NCI-H2081 treated with DMSO at 0.1 percent for 48 hours (cell line): ENCODE data around the gene OR52E2.
"Not testable (repeated sequence)": the region's sequence is repeated elsewhere in the genome, so short reads cannot be mapped to it uniquely, and the experiment has no call there.

ENCODE experiments used
- DNase-seq: peaks from one replicate; lab custom pipeline; 2025; lab: John Stamatoyannopoulos, UW

The OR52E2 gene

GRCh38 chr11:5059391-5059790, at the start of gene OR52E2:
Gene OR52E2 (minus strand): TSS chr11:5059627. CDS start chr11:5059627, 0 bp downstream.
- DNase-seq: no peak

- no peak for DNase-seq
These were observed 47.9 kb upstream of the OR52E2 start for GRCh38 chr11:5107285-5107684.

- no peak for DNase-seq
These were observed 43.6 kb upstream of the OR52E2 start for GRCh38 chr11:5103066-5103465.

GRCh38 chr11:5102246-5102645, 42.8 kb upstream of the OR52E2 start:
- DNase-seq: no peak

GRCh38 chr11:5096011-5096410, 36.6 kb upstream of the OR52E2 start:
- DNase-seq: no peak

- DNase-seq: no peak
These were observed 33.6 kb upstream of the OR52E2 start for GRCh38 chr11:5092821-5093585.

GRCh38 chr11:5090668-5091067, 31.2 kb upstream of the OR52E2 start:
- DNase-seq: no peak

GRCh38 chr11:5088556-5088955, 29.1 kb upstream of the OR52E2 start:
- no peak for DNase-seq

- no peak for DNase-seq
These were observed 24.2 kb upstream of the OR52E2 start for GRCh38 chr11:5083602-5084001.

GRCh38 chr11:5081405-5081804, 22.0 kb upstream of the OR52E2 start:
- DNase-seq: no peak

GRCh38 chr11:5071799-5072198, 12.4 kb upstream of the OR52E2 start:
- DNase-seq: no peak

GRCh38 chr11:5069272-5069671, 9.8 kb upstream of the OR52E2 start, which contains the start of gene OR52E1:
Gene OR52E1 (plus strand): TSS chr11:5069572.
- DNase-seq: no peak

GRCh38 chr11:5065027-5065426, 5.6 kb upstream of the OR52E2 start:
- DNase-seq: no peak

GRCh38 chr11:5058679-5059078, 748 bp downstream of the OR52E2 start:
- not testable (repeated sequence) for DNase-seq

- no peak for DNase-seq
These were observed 12.6 kb downstream of the OR52E2 start for GRCh38 chr11:5046754-5047330.

GRCh38 chr11:5046226-5046625, 13.2 kb downstream of the OR52E2 start, which contains the start of gene OR52J3:
Gene OR52J3 (plus strand): TSS chr11:5046526. CDS start chr11:5046526, 0 bp downstream.
- no peak for DNase-seq

- no peak for DNase-seq
These were observed 16.0 kb downstream of the OR52E2 start for GRCh38 chr11:5043380-5043779.

- DNase-seq: no peak
These were observed 17.3 kb downstream of the OR52E2 start for GRCh38 chr11:5042091-5042490.

GRCh38 chr11:5040876-5041275, 18.6 kb downstream of the OR52E2 start:
- DNase-seq: no peak

- DNase-seq: no peak
These were observed 21.1 kb downstream of the OR52E2 start for GRCh38 chr11:5038341-5038740.

GRCh38 chr11:5037926-5038325, 21.5 kb downstream of the OR52E2 start:
- DNase-seq: no peak

- DNase-seq: no peak
These were observed 22.8 kb downstream of the OR52E2 start for GRCh38 chr11:5036669-5037068.

- DNase-seq: no peak
These were observed 37.4 kb downstream of the OR52E2 start for GRCh38 chr11:5021996-5022395.

GRCh38 chr11:5013012-5013411, 46.4 kb downstream of the OR52E2 start:
- DNase-seq: no peak
